ENCODE measurements around the gene MAGI2.

MAGI2 gene

GRCh38 chr7:77967429-77967828 lies 1486.0 kb downstream of the MAGI2 start:
- no peaks in the 10 kb centered on the region for H3K9me3 ChIP-seq (ENCODE audit: insufficient read depth, low read depth, low read length)
- no peak overlapping the region for H3K9ac ChIP-seq (ENCODE audit: low read depth, low read length, poor library complexity, severe bottlenecking)
- no peaks in the 10 kb centered on the region for H3K79me2 ChIP-seq (ENCODE audit: insufficient read depth, low read length)
- no peaks in the 10 kb centered on the region for H3K36me3 ChIP-seq (ENCODE audit: insufficient read depth, low read length)
- TF ChIP-seq, protein P1, sequence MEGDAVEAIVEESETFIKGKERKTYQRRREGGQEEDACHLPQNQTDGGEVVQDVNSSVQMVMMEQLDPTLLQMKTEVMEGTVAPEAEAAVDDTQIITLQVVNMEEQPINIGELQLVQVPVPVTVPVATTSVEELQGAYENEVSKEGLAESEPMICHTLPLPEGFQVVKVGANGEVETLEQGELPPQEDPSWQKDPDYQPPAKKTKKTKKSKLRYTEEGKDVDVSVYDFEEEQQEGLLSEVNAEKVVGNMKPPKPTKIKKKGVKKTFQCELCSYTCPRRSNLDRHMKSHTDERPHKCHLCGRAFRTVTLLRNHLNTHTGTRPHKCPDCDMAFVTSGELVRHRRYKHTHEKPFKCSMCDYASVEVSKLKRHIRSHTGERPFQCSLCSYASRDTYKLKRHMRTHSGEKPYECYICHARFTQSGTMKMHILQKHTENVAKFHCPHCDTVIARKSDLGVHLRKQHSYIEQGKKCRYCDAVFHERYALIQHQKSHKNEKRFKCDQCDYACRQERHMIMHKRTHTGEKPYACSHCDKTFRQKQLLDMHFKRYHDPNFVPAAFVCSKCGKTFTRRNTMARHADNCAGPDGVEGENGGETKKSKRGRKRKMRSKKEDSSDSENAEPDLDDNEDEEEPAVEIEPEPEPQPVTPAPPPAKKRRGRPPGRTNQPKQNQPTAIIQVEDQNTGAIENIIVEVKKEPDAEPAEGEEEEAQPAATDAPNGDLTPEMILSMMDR (conservative IDR thresholded peaks at IDR 0.05; ENCODE audit: low read length), result no peak
- no peak for TF ChIP-seq EZH2phosphoT487 (IDR thresholded peaks at IDR 0.05; ENCODE audit: borderline replicate concordance)
- no peaks in the 10 kb centered on the region for H3K9me2 ChIP-seq (replicated peaks; ENCODE audit: low read depth, low read length)
- no peaks in the 10 kb centered on the region for H3K27me3 ChIP-seq (ENCODE audit: insufficient read depth, low read length, poor library complexity, severe bottlenecking)
- H3F3A ChIP-seq (ENCODE audit: low read depth), result no peaks in the 10 kb centered on the region
- no peak overlapping the region for H3K4me3 ChIP-seq (ENCODE audit: low read length, poor library complexity, severe bottlenecking)
- no peaks in the 10 kb centered on the region for H4K20me1 ChIP-seq (ENCODE audit: insufficient read depth, low read length, poor library complexity, severe bottlenecking)
- H2AFZ ChIP-seq (ENCODE audit: low read length), result no peak overlapping the region
- H3K4me1 ChIP-seq (ENCODE audit: insufficient read depth, low read length, poor library complexity, severe bottlenecking), result no peaks in the 10 kb centered on the region
- no peak overlapping the region for H3K4me2 ChIP-seq (ENCODE audit: low read depth, low read length, poor library complexity, severe bottlenecking)

Data from Loucy (cell line).